Choroid plexus epithelial cell (primary cell): ENCODE results near the gene JAG2.

Source experiments
- DNase-seq: peaks from one replicate; pipeline ENCODE4 v3.0.0-alpha.2; 2010; ENCODE audit warnings: low read depth
- H3K4me3 ChIP-seq: 2 replicates; pipeline ENCODE4 v1.5.1; 2011; ENCODE audit warnings: low read depth, mild to moderate bottlenecking, control low read depth, low read length, moderate library complexity
- CTCF ChIP-seq: conservative IDR thresholded peaks from 2 replicates; pipeline ENCODE4 v1.5.1; 2011; ENCODE audit warnings: low read depth, mild to moderate bottlenecking, control low read depth, inconsistent platforms, low read length, moderate library complexity

Gene JAG2

GRCh38 chr14:105146181-105146975, 22.2 kb downstream of the JAG2 start:
- DNase-seq = no peak
- H3K4me3 ChIP-seq = no peak overlapping the region
- no peak for TF ChIP-seq CTCF

GRCh38 chr14:105145381-105146180, 23.0 kb downstream of the JAG2 start:
- DNase-seq = no peak
- TF ChIP-seq CTCF = no peak
- H3K4me3 ChIP-seq = no peak overlapping the region

- no peak for DNase-seq
- TF ChIP-seq CTCF = peak; percentile 11
- no peak overlapping the region for H3K4me3 ChIP-seq
Observed at GRCh38 chr14:105144666-105145380, 23.8 kb downstream of the JAG2 start.

GRCh38 chr14:105144026-105144665, 24.4 kb downstream of the JAG2 start:
- DNase-seq = no peak
- no peak overlapping the region for H3K4me3 ChIP-seq
- no peak for TF ChIP-seq CTCF

- no peak overlapping the region for H3K4me3 ChIP-seq
- no peak for TF ChIP-seq CTCF
- no peak for DNase-seq
Observed at GRCh38 chr14:105143451-105144025, 25.0 kb downstream of the JAG2 start.

GRCh38 chr14:105142651-105143450, 25.7 kb downstream of the JAG2 start:
- no peak for DNase-seq
- no peak for TF ChIP-seq CTCF
- H3K4me3 ChIP-seq = no peak overlapping the region
